Measurements from ENCODE around the gene PDE7B. TPM values are rescaled to one million over a fixed set of nuclear protein-coding genes. Genes with fewer than 3 reads are reported as not detected.

Gene PDE7B
- total RNA-seq, 2 experiments from 2014 or later, result not detected

- no peaks in the 10 kb centered on the region for H3K9me3 ChIP-seq (ENCODE audit: low read length)
- no TSS peak for BruUV-seq (replicated peaks)
- H3K4me2 ChIP-seq (ENCODE audit: low read length), result no peak overlapping the region
- no peaks in the 10 kb centered on the region for H3K36me3 ChIP-seq (ENCODE audit: insufficient read depth, low read length)
- H3K79me2 ChIP-seq (ENCODE audit: insufficient read depth, low read depth, low read length), result no peaks in the 10 kb centered on the region
- no peaks in the 10 kb centered on the region for H4K20me1 ChIP-seq (ENCODE audit: insufficient read depth, low read length)
- intact Hi-C loops (cut with micrococcal nuclease; ENCODE audit: unreplicated experiment), result no loop called here
- TF ChIP-seq EZH2phosphoT487 (IDR thresholded peaks at IDR 0.05; ENCODE audit: borderline replicate concordance, low read depth, low read length) (no peak), CTCF (conservative IDR thresholded peaks at IDR 0.05; ENCODE audit: low read length) (no peak)
- H3K9me2 ChIP-seq (ENCODE audit: insufficient read depth, low read length), result no peaks in the 10 kb centered on the region
- DNase-seq (ENCODE audit: low spot score), result no peak
- no peak overlapping the region for H3K27ac ChIP-seq (ENCODE audit: low read depth, low read length, poor library complexity, severe bottlenecking)
- ChIA-PET POLR2A (interaction anchor here (0.6 to 0.7 kb wide), 2 partner anchors 340 to 993 kb away, joined by 3 to 6 read pairs; no protein-coding TSS in a partner anchor), CTCF (ENCODE audit: unreplicated experiment) (no interaction called here)
- no peaks in the 10 kb centered on the region for H3K4me1 ChIP-seq (ENCODE audit: insufficient read depth, low read length, poor library complexity, severe bottlenecking)
- H2AFZ ChIP-seq (ENCODE audit: low read length), result no peak overlapping the region
- no peak overlapping the region for H3K4me3 ChIP-seq (ENCODE audit: low read depth, low read length, poor library complexity, severe bottlenecking)
These were observed 39.4 kb downstream of the PDE7B start for GRCh38 chr6:135890876-135891275.

- BruUV-seq (replicated peaks), result no TSS peak
- Histone ChIP-seq H3K4me2 (ENCODE audit: low read length) (no peak overlapping the region), H3K9me3 (ENCODE audit: low read length) (no peaks in the 10 kb centered on the region), H2AFZ (ENCODE audit: low read length) (no peak overlapping the region), H3K27ac (ENCODE audit: low read depth, low read length, poor library complexity, severe bottlenecking) (no peak overlapping the region), H3K79me2 (ENCODE audit: insufficient read depth, low read depth, low read length) (no peaks in the 10 kb centered on the region), H3K4me3 (ENCODE audit: low read depth, low read length, poor library complexity, severe bottlenecking) (no peak overlapping the region), H3K4me1 (ENCODE audit: insufficient read depth, low read length, poor library complexity, severe bottlenecking) (no peaks in the 10 kb centered on the region), H3K9me2 (ENCODE audit: insufficient read depth, low read length) (no peaks in the 10 kb centered on the region), H4K20me1 (ENCODE audit: insufficient read depth, low read length) (no peaks in the 10 kb centered on the region), H3K36me3 (ENCODE audit: insufficient read depth, low read length) (no peaks in the 10 kb centered on the region)
- no peak for DNase-seq (ENCODE audit: low spot score)
- ChIA-PET POLR2A (no interaction called here), CTCF (ENCODE audit: unreplicated experiment) (no interaction called here)
- intact Hi-C loops (cut with micrococcal nuclease; ENCODE audit: unreplicated experiment), result no loop called here
- no peak for TF ChIP-seq EZH2phosphoT487 (IDR thresholded peaks at IDR 0.05; ENCODE audit: borderline replicate concordance, low read depth, low read length)
- TF ChIP-seq CTCF (conservative IDR thresholded peaks at IDR 0.05; ENCODE audit: low read length), result no peak
These were observed 40.2 kb downstream of the PDE7B start for GRCh38 chr6:135891710-135892109.

GRCh38 chr6:135895231-135895911 lies 43.9 kb downstream of the PDE7B start:
- no peak overlapping the region for H2AFZ ChIP-seq (ENCODE audit: low read length)
- no peaks in the 10 kb centered on the region for H3K36me3 ChIP-seq (ENCODE audit: insufficient read depth, low read length)
- no peak for DNase-seq (ENCODE audit: low spot score)
- intact Hi-C loops (cut with micrococcal nuclease; ENCODE audit: unreplicated experiment), result no loop called here
- POLR2A ChIA-PET, result no interaction called here
- H3K4me3 ChIP-seq (ENCODE audit: low read depth, low read length, poor library complexity, severe bottlenecking), result no peak overlapping the region
- no peaks in the 10 kb centered on the region for H4K20me1 ChIP-seq (ENCODE audit: insufficient read depth, low read length)
- H3K4me2 ChIP-seq (ENCODE audit: low read length), result no peak overlapping the region
- TF ChIP-seq CTCF (conservative IDR thresholded peaks at IDR 0.05; ENCODE audit: low read length), result no peak
- H3K4me1 ChIP-seq (ENCODE audit: insufficient read depth, low read length, poor library complexity, severe bottlenecking), result no peaks in the 10 kb centered on the region
- H3K27ac ChIP-seq (ENCODE audit: low read depth, low read length, poor library complexity, severe bottlenecking), result no peak overlapping the region
- CTCF ChIA-PET (ENCODE audit: unreplicated experiment), result no interaction called here
- H3K79me2 ChIP-seq (ENCODE audit: insufficient read depth, low read depth, low read length), result no peaks in the 10 kb centered on the region
- BruUV-seq (replicated peaks), result no TSS peak
- H3K9me2 ChIP-seq (ENCODE audit: insufficient read depth, low read length), result no peaks in the 10 kb centered on the region
- no peaks in the 10 kb centered on the region for H3K9me3 ChIP-seq (ENCODE audit: low read length)

Measured in OCI-LY7 (cell line).